SKM-1 treated with dmso at 0.1 percent for 144 hours (cell line): Measurements from ENCODE around the gene ZDHHC11B.
"Not testable (repeated sequence)": the region's sequence is repeated elsewhere in the genome, so short reads cannot be mapped to it uniquely, and the experiment has no call there.

Source experiments
- DNase-seq: peaks from one replicate; lab custom pipeline; 2025; ENCODE audit not compliant: unreplicated experiment; lab: John Stamatoyannopoulos, UW

ZDHHC11B gene

DNA sequence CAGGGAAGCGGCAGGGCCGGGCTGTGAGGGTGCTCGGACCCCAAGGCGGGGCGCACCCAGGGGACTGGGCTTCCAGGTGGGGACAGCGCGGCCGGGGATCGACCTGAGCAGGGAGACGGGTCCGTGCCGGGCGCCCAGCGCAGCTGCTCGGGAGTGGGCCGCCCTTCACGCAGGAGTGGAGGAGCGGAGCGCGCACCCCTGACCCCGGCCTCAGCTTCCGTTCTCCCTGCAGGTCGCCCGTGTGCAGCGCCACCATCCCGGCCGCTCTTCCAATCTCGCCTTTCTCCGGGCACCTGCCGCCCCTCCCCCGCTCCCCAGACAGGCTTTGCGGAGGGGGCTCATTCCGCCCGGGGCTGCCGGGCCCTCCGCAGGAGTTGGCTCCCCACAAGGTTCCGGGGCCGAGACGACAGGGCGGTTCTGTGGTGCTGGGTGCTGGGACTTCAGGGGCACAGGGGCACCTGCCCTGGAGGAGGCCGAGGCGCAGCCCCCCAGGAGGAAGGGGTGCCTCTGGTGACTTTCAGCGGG, 714 bp upstream of the ZDHHC11B start:
- DNase-seq, result not testable (repeated sequence)

- not testable (repeated sequence) for DNase-seq
Observed at GRCh38 chr5:783881-784427, 575 bp downstream of the ZDHHC11B start.

DNA sequence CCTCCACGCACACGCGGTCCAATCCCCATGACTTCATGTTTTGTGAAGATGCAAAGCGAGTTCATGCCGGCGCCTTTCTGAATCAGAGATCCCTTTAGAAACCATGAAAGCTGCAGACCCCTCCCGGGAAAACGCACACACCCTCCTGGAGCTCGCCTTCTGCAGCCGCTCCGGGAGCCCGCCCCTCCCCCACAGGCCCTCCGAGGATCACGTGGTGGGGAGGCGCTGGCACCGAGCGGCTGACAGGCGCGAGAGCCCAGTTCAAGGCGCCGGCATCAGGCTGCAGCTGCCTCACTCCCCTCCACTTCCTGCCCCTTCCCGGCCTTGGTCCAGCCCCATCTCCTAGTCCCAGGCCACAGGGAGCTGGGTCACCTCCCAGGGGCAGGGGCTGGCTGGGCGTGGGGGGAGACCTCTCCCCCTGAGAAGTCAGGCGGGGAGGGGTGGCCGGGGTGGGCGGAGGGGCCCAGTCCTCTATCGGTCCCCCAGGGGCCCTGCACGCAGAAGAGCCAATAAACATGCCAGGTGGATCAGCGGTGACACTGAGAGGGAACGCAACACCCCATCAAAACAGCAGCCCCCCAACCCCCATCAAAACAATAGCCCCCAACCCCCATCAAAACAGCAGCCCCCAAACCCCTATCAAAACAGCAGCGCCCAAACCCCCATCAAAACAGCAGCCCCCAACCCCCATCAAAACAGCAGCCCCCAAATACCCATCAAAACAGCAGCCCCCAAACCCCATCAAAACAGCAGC, 1.3 kb downstream of the ZDHHC11B start:
- DNase-seq, result not testable (repeated sequence)

- not testable (repeated sequence) for DNase-seq
Observed at GRCh38 chr5:782356-782755, 2.2 kb downstream of the ZDHHC11B start.

DNA sequence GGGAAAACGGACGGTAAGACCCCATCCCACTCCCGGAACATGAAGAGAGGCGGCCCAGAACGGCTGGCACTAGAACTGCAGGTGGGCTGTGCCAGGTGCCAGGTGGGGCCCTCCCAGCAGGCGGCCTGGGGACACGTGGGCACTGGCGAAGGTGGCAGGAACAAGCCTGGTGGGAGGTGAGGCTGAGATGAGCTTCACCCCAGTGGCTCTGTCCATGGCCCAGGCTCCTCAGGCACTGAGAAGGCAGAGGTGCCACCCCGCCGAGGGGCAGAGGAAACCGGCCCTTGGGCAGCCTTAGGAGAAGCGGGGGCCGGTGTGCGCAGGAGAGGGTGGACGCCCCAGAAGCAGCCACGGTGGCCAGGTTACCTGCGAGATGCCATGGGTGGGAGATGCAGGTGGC, 4.0 kb downstream of the ZDHHC11B start:
- not testable (repeated sequence) for DNase-seq

GRCh38 chr5:778967-779366, 5.6 kb downstream of the ZDHHC11B start:
- not testable (repeated sequence) for DNase-seq

GRCh38 chr5:778421-778820, 6.1 kb downstream of the ZDHHC11B start:
- not testable (repeated sequence) for DNase-seq

DNA sequence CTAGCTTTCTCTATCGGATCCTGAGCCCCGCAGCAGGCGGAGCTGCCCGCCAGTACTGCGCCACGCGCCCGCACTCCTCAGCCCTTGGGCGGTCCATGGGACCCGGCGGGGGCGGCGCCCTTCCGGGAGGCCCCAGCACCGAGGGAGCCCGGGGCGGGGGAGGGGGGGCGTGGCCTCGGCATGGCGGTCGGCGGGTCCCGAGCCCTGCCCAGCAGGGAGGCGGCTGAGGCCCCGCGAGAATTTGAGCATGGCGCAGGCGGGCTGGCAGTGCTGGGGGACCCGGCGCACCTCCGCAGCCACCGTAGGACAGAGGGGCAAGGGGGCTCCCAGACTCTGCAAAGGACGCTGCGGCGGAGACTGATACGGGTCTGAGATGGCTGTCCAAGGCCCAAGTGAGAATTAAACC, 6.8 kb downstream of the ZDHHC11B start:
- no peak for DNase-seq

DNA sequence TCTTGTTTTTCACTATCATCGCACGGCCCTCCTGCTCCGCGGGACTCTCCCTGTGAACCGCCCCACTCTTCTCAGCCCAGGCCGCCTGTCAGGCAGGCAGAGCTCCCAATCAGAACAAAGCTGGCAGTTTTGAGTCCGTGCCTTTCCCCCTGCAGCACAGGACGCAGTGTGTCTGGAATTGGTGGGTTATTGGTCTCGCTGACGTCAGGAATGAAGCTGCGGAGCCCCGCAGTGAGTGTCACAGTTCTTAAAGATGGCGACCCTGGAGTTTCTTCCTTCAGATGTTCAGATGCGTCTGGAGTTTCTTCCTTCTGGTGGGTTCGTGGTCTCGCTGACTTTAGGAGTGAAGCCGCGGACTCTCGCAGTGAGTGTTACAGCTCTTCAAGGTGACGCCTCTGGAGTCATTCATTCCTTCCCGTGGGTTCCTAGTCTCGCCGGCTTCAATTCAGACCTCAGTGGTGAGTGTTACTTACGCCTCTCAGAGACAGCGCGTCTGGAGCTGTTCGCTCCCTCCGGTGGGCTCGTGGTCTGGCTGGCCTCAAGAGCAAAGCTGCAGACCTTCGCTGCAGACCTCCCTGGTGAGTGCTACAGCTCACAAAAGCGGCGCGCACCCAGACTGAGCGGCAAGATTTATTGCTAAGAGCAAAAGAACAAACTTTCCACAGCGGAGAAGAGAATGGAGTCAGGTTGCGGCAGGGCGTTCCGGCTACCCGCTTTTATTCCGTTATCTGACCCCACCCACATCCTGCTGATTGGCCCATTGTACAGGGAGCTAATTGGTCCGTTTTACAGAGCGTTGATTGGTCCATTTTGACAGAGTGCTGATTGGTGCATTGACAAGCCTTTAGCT, 7.4 kb downstream of the ZDHHC11B start:
- DNase-seq, result no peak

GRCh38 chr5:775961-776861, 8.3 kb downstream of the ZDHHC11B start:
- DNase-seq, result no peak

- DNase-seq, result not testable (repeated sequence)
Observed at GRCh38 chr5:775595-775960, 9.0 kb downstream of the ZDHHC11B start.

GRCh38 chr5:774854-775505, 9.5 kb downstream of the ZDHHC11B start:
- not testable (repeated sequence) for DNase-seq

GRCh38 chr5:774304-774703, 10.2 kb downstream of the ZDHHC11B start:
- not testable (repeated sequence) for DNase-seq

DNA sequence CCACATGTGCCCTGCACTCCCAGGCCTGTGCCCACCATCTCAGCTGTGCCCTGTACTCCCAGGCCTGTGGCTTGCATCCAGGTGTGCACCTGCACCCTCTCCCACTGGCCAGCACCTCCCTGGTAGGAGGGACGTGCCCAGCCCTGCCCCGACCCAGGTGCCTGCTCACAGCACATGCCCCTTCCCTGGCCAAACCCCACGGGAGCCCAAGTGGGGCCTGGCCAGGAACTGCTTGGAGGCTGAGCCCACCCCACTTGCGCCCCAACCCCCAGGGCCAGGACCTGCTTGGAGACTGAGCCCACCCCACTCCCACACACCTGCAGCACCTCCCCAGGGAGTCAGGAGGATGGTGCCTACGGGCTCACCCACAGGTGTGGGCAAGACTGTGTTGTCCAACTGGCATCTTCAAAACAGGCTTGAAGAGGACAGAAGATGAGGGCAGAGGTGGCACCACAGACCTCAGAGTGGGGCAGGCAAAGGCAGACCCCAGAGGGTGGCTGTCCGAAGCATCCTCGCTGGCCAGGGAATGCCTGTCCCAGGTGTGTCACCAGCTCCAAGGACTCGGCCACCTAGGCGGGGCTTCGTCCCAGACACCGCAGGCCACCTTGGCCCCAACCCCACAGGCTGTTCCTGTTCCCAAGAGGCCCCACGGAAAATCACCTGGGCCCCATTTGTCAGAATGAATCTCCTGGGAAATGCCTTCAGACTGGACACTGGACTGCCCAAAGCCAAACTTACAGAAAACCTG, 10.8 kb downstream of the ZDHHC11B start:
- DNase-seq, result no peak

GRCh38 chr5:772931-773330, 11.6 kb downstream of the ZDHHC11B start:
- DNase-seq, result not testable (repeated sequence)

- DNase-seq, result not testable (repeated sequence)
Observed at GRCh38 chr5:772547-772890, 12.0 kb downstream of the ZDHHC11B start.

DNA sequence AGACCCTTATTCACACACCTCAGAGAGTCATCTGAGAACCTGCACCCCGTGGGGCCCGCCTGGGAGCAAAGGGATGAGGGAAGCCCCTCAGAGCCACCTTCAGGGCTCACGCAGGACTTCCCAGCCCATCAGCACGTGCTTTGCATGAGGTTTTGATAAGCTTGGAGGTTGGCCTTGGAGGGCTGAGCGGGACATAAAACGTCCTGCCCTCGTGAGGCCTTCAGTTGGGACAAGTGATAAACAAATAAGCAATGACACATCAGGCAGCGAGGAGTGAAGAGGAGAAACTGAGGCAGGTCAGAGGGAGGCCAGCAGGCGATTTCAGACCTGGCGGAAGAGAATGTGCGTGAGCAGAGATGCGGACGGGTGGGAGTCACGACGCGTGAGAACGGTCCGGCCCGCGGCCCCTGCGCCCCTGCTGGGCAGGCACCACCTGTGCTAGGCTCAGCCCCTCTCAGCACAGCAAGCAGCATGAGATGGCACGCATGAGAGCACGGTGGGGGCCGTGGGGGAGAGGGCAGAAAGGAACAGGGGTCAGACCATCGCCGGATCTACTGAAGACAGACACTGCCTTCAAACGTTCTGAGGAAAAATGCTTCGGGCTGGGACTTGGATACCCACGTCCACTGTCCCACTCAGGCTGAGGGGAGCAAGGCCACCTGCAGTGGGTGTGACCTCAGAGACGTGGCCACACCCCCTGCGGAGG, 12.5 kb downstream of the ZDHHC11B start:
- DNase-seq, result not testable (repeated sequence)

- DNase-seq, result not testable (repeated sequence)
Observed at GRCh38 chr5:771087-771781, 13.3 kb downstream of the ZDHHC11B start.
